ENCODE results near the gene DCBLD1.

Gene DCBLD1

DNA sequence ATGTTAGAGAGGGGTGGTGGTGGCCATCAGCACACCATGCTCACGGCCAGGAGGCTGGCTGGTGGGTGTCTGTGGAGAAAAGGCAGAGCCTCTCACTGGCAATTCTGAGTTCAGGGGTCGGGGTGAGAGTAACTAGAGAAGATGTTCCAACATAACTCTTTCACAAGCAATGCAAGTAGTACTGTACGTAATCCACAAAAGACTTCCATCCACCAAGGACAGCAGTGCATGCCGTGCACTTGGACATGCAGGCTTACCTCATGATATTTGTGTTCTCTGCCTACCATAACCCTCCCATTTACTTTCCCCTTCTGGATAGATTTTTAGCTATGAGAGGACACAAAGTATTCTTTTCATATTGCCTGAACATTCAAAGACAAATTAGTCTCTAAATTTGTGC, 51.3 kb downstream of the DCBLD1 start:
- Histone ChIP-seq H3K4me1 (ENCODE audit: control insufficient read depth in 1 of 2, insufficient read depth in 2 of 2, low read length in 2 of 2) (peaks cover 6 to 19% of the 10 kb centered on the region in 2 experiments), H4K12ac (ENCODE audit: low read depth, low read length) (no peak overlapping the region), H3K27ac (ENCODE audit: low read depth, low read length) (no peak overlapping the region), H2BK5ac (ENCODE audit: low read depth, low read length, poor library complexity) (no peak overlapping the region), H3K36me3 (ENCODE audit: control insufficient read depth in 1 of 2, insufficient read depth in 2 of 2, low read length in 2 of 2) (peaks cover 2 to 14% of the 10 kb centered on the region in 2 experiments), H3K4me2 (ENCODE audit: low read length) (no peak overlapping the region), H3K23ac (ENCODE audit: low read length) (no peak overlapping the region), H3K14ac (ENCODE audit: low read length) (peak overlapping the region; percentile 43), H2AFZ (ENCODE audit: insufficient read depth, low read length, poor library complexity) (no peak overlapping the region), H3K79me1 (ENCODE audit: low read length) (peaks cover 10% of the 10 kb centered on the region), H2BK120ac (ENCODE audit: insufficient read depth, low read length, poor library complexity) (no peak overlapping the region), H3K9ac (ENCODE audit: low read length) (no peak overlapping the region), H2AK5ac (ENCODE audit: low read length) (peak overlapping the region; percentile 69), H4K91ac (ENCODE audit: low read depth, low read length) (no peak overlapping the region), H4K8ac (ENCODE audit: low read depth, low read length) (no peak overlapping the region), H3K18ac (ENCODE audit: low read length) (peak overlapping the region; percentile 57), H3K9me3 (ENCODE audit: insufficient read depth, low read depth, low read length) (no peaks in the 10 kb centered on the region), H3K79me2 (ENCODE audit: control insufficient read depth, insufficient read depth, low read length, poor library complexity) (peaks cover 2% of the 10 kb centered on the region), H3K4me3 (ENCODE audit: low read depth, low read length) (no peak overlapping the region), H3K4ac (ENCODE audit: low read depth, low read length) (no peak overlapping the region), H2BK12ac (ENCODE audit: low read length) (peak overlapping the region; percentile 97), H3K27me3 (ENCODE audit: insufficient read depth, low read length) (no peaks in the 10 kb centered on the region)
- DNase-seq, result no peak
- no CpG with 5 or more reads among the region's 4 CpGs for WGBS (ENCODE audit: extremely low coverage, insufficient coverage, insufficient read length)

DNA sequence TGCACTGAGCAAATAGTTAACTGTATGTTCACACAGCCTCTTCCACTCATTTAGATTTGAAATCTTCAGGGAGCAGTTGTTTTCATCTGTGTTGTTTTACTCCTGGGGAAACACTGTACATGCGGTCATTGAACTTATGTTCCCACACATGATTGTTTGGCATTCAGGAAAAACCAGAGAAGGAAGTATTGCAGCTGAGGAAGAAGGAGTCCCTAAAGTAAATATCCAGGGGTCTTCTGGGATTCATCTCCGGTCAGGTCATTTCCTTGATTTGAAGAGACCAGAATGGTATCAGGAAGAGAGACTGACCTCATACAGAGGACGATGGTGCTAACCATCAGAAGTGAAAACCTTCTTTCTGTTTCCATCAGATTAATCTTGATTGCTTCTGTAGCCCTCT, 52.5 kb downstream of the DCBLD1 start:
- no peak overlapping the region for H4K91ac ChIP-seq (ENCODE audit: low read depth, low read length)
- WGBS (ENCODE audit: extremely low coverage, insufficient coverage, insufficient read length), result no CpG with 5 or more reads among the region's 3 CpGs

DNA sequence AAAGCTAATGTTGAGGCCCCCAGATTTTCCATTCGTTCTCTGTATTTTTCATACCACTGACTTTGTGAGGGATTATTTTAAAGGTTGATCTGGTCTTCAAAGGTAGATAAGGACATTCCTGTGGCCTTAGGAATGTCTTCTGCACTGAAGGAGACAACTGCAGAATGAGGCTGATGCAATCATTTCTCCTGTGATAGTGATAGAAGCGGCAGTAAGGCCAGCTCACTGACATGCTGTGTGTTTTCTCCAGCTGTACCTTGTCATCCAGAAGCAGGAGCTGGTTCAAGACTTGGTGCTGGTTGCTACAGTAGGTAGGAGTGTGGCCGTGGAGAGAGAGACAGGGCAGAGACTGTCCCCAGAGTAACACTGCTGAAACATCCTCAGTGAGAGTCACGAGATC, 53.8 kb downstream of the DCBLD1 start:
- Histone ChIP-seq H4K12ac (ENCODE audit: low read depth, low read length) (no peak overlapping the region), H2BK5ac (ENCODE audit: low read depth, low read length, poor library complexity) (peak overlapping the region; percentile 91), H3K27ac (ENCODE audit: low read depth, low read length) (peak overlapping the region; percentile 92), H2BK12ac (ENCODE audit: low read length) (peak overlapping the region; percentile 94), H3K36me3 (ENCODE audit: control insufficient read depth in 1 of 2, insufficient read depth in 2 of 2, low read length in 2 of 2) (peaks cover 8 to 22% of the 10 kb centered on the region in 2 experiments), H4K91ac (ENCODE audit: low read depth, low read length) (peak overlapping the region; percentile 85), H4K8ac (ENCODE audit: low read depth, low read length) (peak overlapping the region; percentile 83), H3K14ac (ENCODE audit: low read length) (peak overlapping the region; percentile 82), H2AFZ (ENCODE audit: insufficient read depth, low read length, poor library complexity) (peak overlapping the region; percentile 47), H3K9me3 (ENCODE audit: insufficient read depth, low read depth, low read length) (peaks cover 1% of the 10 kb centered on the region), H2AK5ac (ENCODE audit: low read length) (no peak overlapping the region), H3K79me1 (ENCODE audit: low read length) (peaks cover 12% of the 10 kb centered on the region), H3K4me2 (ENCODE audit: low read length) (no peak overlapping the region), H3K23ac (ENCODE audit: low read length) (no peak overlapping the region), H3K18ac (ENCODE audit: low read length) (peak overlapping the region; percentile 94), H3K4me1 (ENCODE audit: control insufficient read depth in 1 of 2, insufficient read depth in 2 of 2, low read length in 2 of 2) (peaks cover 3 to 11% of the 10 kb centered on the region in 2 experiments), H3K4me3 (ENCODE audit: low read depth, low read length) (no peak overlapping the region), H3K9ac (ENCODE audit: low read length) (no peak overlapping the region), H2BK120ac (ENCODE audit: insufficient read depth, low read length, poor library complexity) (peak overlapping the region; percentile 80), H3K4ac (ENCODE audit: low read depth, low read length) (peak overlapping the region; percentile 57), H3K79me2 (ENCODE audit: control insufficient read depth, insufficient read depth, low read length, poor library complexity) (peaks cover 2% of the 10 kb centered on the region), H3K27me3 (ENCODE audit: insufficient read depth, low read length) (no peaks in the 10 kb centered on the region)
- peak; percentile 42 to 77 for DNase-seq
- no CpG with 5 or more reads among the region's 4 CpGs for WGBS (ENCODE audit: extremely low coverage, insufficient coverage, insufficient read length)

More for the DNA sequence above, 52.5 kb downstream of the DCBLD1 start:
- no peak overlapping the region for H2BK5ac ChIP-seq (ENCODE audit: low read depth, low read length, poor library complexity)
- H3K4me2 ChIP-seq (ENCODE audit: low read length), result no peak overlapping the region
- no peak overlapping the region for H2BK12ac ChIP-seq (ENCODE audit: low read length)
- no peak overlapping the region for H3K4me3 ChIP-seq (ENCODE audit: low read depth, low read length)
- H3K79me2 ChIP-seq (ENCODE audit: control insufficient read depth, insufficient read depth, low read length, poor library complexity), result peaks cover 2% of the 10 kb centered on the region
- H2AFZ ChIP-seq (ENCODE audit: insufficient read depth, low read length, poor library complexity), result no peak overlapping the region
- H3K23ac ChIP-seq (ENCODE audit: low read length), result no peak overlapping the region
- H2AK5ac ChIP-seq (ENCODE audit: low read length), result no peak overlapping the region
- no peak overlapping the region for H3K4ac ChIP-seq (ENCODE audit: low read depth, low read length)
- H4K8ac ChIP-seq (ENCODE audit: low read depth, low read length), result no peak overlapping the region
- H4K12ac ChIP-seq (ENCODE audit: low read depth, low read length), result no peak overlapping the region
- peaks cover 6 to 19% of the 10 kb centered on the region in 2 experiments for H3K36me3 ChIP-seq (ENCODE audit: control insufficient read depth in 1 of 2, insufficient read depth in 2 of 2, low read length in 2 of 2)
- H3K79me1 ChIP-seq (ENCODE audit: low read length), result peaks cover 12% of the 10 kb centered on the region
- H3K27ac ChIP-seq (ENCODE audit: low read depth, low read length), result no peak overlapping the region
- H2BK120ac ChIP-seq (ENCODE audit: insufficient read depth, low read length, poor library complexity), result no peak overlapping the region
- no peak overlapping the region for H3K14ac ChIP-seq (ENCODE audit: low read length)
- H3K18ac ChIP-seq (ENCODE audit: low read length), result no peak overlapping the region
- no peaks in the 10 kb centered on the region for H3K27me3 ChIP-seq (ENCODE audit: insufficient read depth, low read length)
- H3K4me1 ChIP-seq (ENCODE audit: control insufficient read depth in 1 of 2, insufficient read depth in 2 of 2, low read length in 2 of 2), result peaks cover 6 to 17% of the 10 kb centered on the region in 2 experiments
- no peak for DNase-seq
- no peaks in the 10 kb centered on the region for H3K9me3 ChIP-seq (ENCODE audit: insufficient read depth, low read depth, low read length)
- H3K9ac ChIP-seq (ENCODE audit: low read length), result no peak overlapping the region

DNA sequence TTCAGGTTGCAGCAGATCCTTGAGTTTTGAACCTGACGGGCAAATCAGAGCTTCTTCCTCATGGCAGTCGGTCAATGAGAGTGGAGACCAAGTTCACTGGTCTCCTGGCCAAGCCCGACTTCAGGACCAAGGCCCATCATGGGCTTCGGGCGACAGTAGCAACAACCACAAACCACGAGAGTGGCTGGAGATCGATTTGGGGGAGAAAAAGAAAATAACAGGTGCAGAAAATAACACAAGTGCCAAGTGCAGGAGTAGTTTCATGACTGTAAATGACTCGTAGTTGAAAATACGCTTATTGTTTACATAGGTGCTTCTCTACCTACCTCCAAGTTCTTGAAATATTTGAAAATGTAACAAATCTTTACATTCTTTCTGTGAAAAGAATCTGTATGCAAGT, 56.1 kb downstream of the DCBLD1 start:
- Histone ChIP-seq H3K9ac (ENCODE audit: low read length) (no peak overlapping the region), H3K18ac (ENCODE audit: low read length) (no peak overlapping the region), H3K27me3 (ENCODE audit: insufficient read depth, low read length) (no peaks in the 10 kb centered on the region), H3K23ac (ENCODE audit: low read length) (no peak overlapping the region), H2BK5ac (ENCODE audit: low read depth, low read length, poor library complexity) (no peak overlapping the region), H2AK5ac (ENCODE audit: low read length) (no peak overlapping the region), H3K4me3 (ENCODE audit: low read depth, low read length) (no peak overlapping the region), H3K79me2 (ENCODE audit: control insufficient read depth, insufficient read depth, low read length, poor library complexity) (peaks cover 2% of the 10 kb centered on the region), H3K79me1 (ENCODE audit: low read length) (peaks cover 15% of the 10 kb centered on the region), H4K12ac (ENCODE audit: low read depth, low read length) (no peak overlapping the region), H2BK120ac (ENCODE audit: insufficient read depth, low read length, poor library complexity) (no peak overlapping the region), H4K91ac (ENCODE audit: low read depth, low read length) (no peak overlapping the region), H2BK12ac (ENCODE audit: low read length) (no peak overlapping the region), H3K27ac (ENCODE audit: low read depth, low read length) (no peak overlapping the region), H3K36me3 (ENCODE audit: control insufficient read depth in 1 of 2, insufficient read depth in 2 of 2, low read length in 2 of 2) (peaks cover 10 to 14% of the 10 kb centered on the region in 2 experiments), H3K4ac (ENCODE audit: low read depth, low read length) (no peak overlapping the region), H4K8ac (ENCODE audit: low read depth, low read length) (no peak overlapping the region), H3K14ac (ENCODE audit: low read length) (no peak overlapping the region), H3K9me3 (ENCODE audit: insufficient read depth, low read depth, low read length) (peaks cover 1% of the 10 kb centered on the region), H2AFZ (ENCODE audit: insufficient read depth, low read length, poor library complexity) (no peak overlapping the region), H3K4me2 (ENCODE audit: low read length) (no peak overlapping the region), H3K4me1 (ENCODE audit: control insufficient read depth in 1 of 2, insufficient read depth in 2 of 2, low read length in 2 of 2) (peaks cover 5 to 11% of the 10 kb centered on the region in 2 experiments)
- DNase-seq, result peak in 1 of 2 donors; percentile 18
- no CpG with 5 or more reads among the region's 9 CpGs for WGBS (ENCODE audit: extremely low coverage, insufficient coverage, insufficient read length)
